Endometrium (tissue), 2 donors: ENCODE data around the gene CD177.
"Not testable (repeated sequence)": the region's sequence is repeated elsewhere in the genome, so short reads cannot be mapped to it uniquely, and the experiment has no call there.

Experiments
- FAIRE-seq: peaks from 2 replicates; lab custom pipeline; 2012; peaks lifted over from hg19 to GRCh38; lab: Jason Lieb, UNC
- donor health status: control.
- donor health status: control.

The CD177 gene

DNA sequence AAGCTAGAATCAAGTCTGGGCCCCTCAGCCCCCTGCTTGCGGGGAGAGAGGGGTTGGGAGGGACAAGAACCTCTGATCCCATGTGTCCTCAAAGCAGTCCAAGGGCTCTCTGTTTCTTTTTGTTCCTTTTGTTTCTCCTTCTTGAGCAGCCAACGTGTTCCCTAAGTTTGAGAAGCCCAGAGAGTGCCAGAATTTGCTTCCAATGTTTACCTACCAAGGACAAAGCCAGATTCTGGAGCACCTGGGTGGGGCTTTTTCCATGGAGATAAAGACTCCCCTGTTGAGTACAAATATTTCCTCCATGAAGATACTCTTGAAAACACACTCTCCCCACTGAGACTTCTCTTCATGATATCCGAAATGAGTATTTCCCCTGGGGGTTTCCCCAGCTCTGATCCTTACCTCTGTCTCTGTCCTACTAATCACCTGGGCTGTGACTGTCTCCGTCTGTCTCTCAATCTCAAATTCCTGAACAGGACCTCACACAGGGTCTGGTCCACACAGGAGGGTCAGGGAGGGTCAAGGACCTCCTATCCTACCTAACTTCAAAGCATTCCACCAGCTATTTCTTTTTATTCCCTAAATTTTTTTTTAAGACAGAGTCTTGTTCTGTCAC is 27.4 kb downstream of the CD177 start:
- no peak for FAIRE-seq

DNA sequence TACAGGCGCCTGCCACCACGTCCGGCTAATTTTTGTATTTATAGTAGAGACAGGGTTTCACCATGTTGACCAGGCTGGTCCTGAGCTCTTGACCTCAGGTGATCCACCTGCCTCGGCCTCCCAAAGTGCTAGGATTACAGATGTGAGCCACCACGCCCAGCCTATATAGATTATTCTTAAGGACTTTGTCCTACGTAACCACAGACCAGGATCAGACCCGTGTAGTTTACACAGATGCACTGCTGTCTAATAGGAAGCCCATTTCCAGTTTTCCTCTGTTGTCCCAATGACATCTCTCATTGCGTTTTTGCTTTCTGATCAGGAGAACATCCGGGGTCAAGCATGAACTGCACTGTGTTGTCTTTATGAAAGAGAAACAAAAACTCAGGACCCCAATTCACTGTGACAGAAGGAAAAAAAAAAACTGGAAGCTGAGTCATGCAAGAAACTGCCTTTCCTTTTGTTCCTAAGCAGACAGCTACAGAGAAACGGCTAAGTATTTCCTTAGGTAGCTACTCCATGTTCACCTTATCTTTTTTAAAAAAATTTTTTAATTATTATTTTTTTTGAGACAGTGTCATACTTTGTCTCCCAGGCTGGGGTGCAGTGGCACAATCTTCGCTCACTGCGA is 29.2 kb downstream of the CD177 start:
- FAIRE-seq = not testable (repeated sequence)

- not testable (repeated sequence) for FAIRE-seq
These were observed 29.8 kb downstream of the CD177 start for GRCh38 chr19:43383254-43383653.

DNA sequence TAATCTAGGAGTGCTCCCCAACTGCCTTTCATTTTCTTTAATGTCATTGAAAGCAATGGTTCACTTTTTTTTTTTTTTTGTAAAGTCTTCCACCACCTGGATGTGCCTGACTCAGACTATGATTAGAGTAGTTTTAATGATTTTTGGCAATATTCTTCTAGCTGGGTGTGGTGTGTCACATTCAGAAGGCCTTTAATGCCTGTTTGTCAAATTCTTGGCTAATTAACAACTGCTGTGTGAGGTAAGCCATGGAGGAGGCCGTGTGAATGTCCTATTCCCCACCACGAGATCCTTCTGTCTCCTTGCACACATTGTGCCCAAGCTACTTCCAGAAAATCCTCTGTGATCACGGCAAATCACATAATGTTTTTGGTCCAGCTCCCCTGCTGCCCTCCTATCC is 30.3 kb downstream of the CD177 start:
- not testable (repeated sequence) for FAIRE-seq

DNA sequence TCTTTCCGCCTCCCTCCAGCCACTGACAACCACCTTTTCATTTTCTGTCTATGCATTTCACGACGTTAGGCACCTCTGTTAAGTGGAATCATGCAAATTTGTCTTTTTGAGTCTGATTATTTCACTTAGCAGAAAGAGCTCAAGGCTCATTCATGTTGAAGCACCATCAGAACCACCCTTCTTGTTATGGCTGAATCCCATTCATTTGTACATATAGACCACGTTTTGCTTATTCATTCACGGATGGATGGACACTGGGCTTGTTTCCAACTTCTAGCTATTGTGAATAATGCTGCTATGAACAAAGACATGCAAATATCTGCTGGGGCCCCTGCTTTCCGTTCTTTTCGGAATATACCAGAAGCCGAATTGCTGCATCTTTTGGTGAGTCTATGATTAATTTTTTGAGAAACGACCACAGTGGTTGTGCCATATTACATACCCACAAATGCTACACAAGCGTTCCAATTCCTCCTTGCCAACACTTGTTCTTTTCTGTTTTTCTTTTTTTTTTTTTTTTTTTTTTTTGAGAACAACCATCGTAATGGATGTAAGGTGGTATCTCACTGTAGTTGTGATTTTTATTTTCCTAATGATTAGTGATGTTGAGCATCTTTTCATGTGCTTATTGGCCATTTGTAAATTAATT is 37.5 kb downstream of the CD177 start:
- not testable (repeated sequence) for FAIRE-seq

GRCh38 chr19:43391552-43391935 is 38.1 kb downstream of the CD177 start:
- FAIRE-seq = not testable (repeated sequence)

DNA sequence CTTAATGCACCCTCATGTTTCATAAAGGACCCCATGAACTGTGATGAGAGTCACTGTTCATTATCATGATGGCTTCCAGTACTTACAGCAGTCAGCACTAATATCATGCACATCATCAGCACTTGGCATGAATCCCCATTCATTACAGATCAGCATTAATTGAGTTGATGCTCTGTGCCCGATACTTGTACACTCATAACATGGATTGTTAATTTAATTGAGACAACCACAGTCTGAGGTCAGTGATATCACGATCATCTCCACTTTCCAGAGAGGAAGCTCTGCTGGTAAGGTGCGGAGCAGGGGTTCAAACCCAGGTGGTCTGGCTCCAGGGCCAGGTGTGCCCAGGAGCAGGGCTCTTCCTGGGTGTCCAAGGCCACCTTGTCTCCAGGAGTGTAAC is 40.0 kb downstream of the CD177 start:
- FAIRE-seq = not testable (repeated sequence)

DNA sequence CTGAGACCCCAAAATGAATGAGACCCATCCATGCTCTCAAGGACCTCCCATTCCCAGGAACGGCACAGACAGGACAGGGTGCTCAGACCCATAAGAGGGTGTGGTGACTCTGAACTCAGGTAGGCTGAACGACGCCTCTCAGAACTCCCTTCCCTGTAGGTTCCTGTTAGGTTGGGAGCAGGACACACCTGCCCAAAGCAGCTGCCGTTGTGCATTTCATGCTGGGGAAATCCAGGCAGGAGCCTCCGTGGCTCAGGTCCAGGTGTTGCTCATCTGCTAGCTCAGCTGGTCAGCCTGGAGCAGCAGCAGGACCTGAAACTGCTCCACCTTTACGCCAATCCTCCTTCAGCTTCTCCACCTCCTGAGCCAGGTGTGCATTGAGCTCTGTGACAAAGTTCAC is 42.1 kb downstream of the CD177 start:
- no peak for FAIRE-seq

GRCh38 chr19:43406297-43406696 is 52.8 kb downstream of the CD177 start:
- FAIRE-seq = no peak

DNA sequence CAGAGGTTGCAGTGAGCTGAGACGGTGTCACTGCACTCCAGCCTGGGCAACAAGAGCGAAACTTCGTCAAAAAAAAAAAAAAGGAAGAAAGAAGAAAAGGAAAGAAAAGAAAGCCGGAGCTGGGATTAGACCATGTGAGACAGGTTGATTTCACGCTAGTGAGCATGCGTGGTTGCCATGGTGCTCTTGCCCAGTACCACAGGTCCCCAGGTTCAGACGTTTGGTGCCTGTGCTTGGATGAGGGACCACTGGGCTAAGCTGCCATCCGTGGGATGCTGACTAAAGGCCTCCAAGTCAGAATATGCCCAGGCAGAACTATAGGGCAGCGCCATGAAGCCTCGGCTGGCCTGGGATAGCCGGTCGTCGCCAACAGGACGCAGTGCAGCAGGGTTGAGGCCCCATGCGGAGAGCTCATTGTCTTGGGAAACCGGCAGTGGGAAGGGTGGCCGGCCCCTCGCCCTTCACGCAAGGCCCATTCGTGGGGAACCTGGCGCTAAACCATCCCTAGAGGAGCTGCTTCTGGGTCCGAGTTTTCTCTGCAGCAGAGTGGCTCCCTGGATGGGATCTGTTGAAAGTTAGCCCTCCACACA is 54.0 kb downstream of the CD177 start:
- FAIRE-seq = no peak

GRCh38 chr19:43408043-43408442 is 54.6 kb downstream of the CD177 start:
- FAIRE-seq = no peak

GRCh38 chr19:43409415-43409814 is 55.9 kb downstream of the CD177 start:
- no peak for FAIRE-seq

GRCh38 chr19:43412441-43412840 is 59.0 kb downstream of the CD177 start:
- FAIRE-seq = no peak
